ENCODE results near the gene ASXL3. TPM values are rescaled to one million over a fixed set of nuclear protein-coding genes. Genes with fewer than 3 reads are reported as not detected.

ASXL3 gene
- total and polyA plus RNA-seq, 10 of the 15 experiments (the other 5 are each of a cell fraction or from before 2014, with no cell fraction given), result 0.15 TPM; not detected in 9

GRCh38 chr18:33557706-33558105 is 20.3 kb upstream of the ASXL3 start:
- Histone ChIP-seq H3K9me3 (replicated peaks; ENCODE audit: control insufficient read depth, insufficient read depth, low read length) (no peaks in the 10 kb centered on the region; the same call in 2 of the 3 replicates), H2AFZ (ENCODE audit: control insufficient read depth, low read depth, low read length) (no peak overlapping the region), H3K4me1 (ENCODE audit: control insufficient read depth, insufficient read depth, low read length) (no peaks in the 10 kb centered on the region), H3K79me2 (ENCODE audit: control insufficient read depth, insufficient read depth, low read length) (no peaks in the 10 kb centered on the region), H3K4me3 (no peak overlapping the region), H3K27me3 (replicated peaks in 1 of 2; ENCODE audit: control insufficient read depth in 2 of 2, insufficient read depth in 2 of 2, low read length in 1 of 2) (no peaks in the 10 kb centered on the region), H3K4me2 (ENCODE audit: control insufficient read depth, insufficient read depth) (no peak overlapping the region), H3K9ac (ENCODE audit: control insufficient read depth, insufficient read depth, low read length) (no peak overlapping the region), H4K20me1 (ENCODE audit: control insufficient read depth, insufficient read depth) (no peaks in the 10 kb centered on the region), H3K27ac (ENCODE audit: control insufficient read depth, insufficient read depth) (no peak overlapping the region), H3K36me3 (ENCODE audit: control insufficient read depth in 2 of 2, insufficient read depth in 2 of 2, low read length in 1 of 2) (no peaks in the 10 kb centered on the region)
- POLR2A ChIA-PET, result no interaction called here
- DNase-seq (ENCODE audit: low read depth, low spot score), result no peak
- no peak for FAIRE-seq
- BruUV-seq (replicated peaks), result no TSS peak
- TF ChIP-seq SMC3 (IDR thresholded peaks at IDR 0.05; ENCODE audit: borderline replicate concordance, low read length) (no peak), DPF2 (IDR thresholded peaks at IDR 0.05) (no peak), SUPT20H (IDR thresholded peaks at IDR 0.05; ENCODE audit: borderline replicate concordance, control insufficient read depth, low read depth, low read length) (no peak), IKZF2 (IDR thresholded peaks at IDR 0.05) (no peak), CBFB (IDR thresholded peaks at IDR 0.05; ENCODE audit: low read depth) (no peak), RUNX3 (IDR thresholded peaks at IDR 0.05; ENCODE audit: low read length) (no peak), RELB (IDR thresholded peaks at IDR 0.05; ENCODE audit: low read depth) (no peak), PAX5 (IDR thresholded peaks at IDR 0.05; ENCODE audit: borderline replicate concordance, low read depth, low read length) (no peak), BMI1 (IDR thresholded peaks at IDR 0.05; ENCODE audit: borderline replicate concordance) (no peak), JUNB (IDR thresholded peaks at IDR 0.05) (no peak), ZBTB4 (CRISPR knock-in tag; IDR thresholded peaks at IDR 0.05) (no peak), NFYB (IDR thresholded peaks at IDR 0.05; ENCODE audit: insufficient read depth, low read depth, low read length) (no peak), YBX1 (IDR thresholded peaks at IDR 0.05) (no peak), JUND (IDR thresholded peaks at IDR 0.05; ENCODE audit: low read depth, low read length) (no peak), CHD1 (IDR thresholded peaks at IDR 0.05; ENCODE audit: low read depth, low read length) (no peak)
- RAD21 ChIA-PET (ENCODE audit: unreplicated experiment), result interaction anchor here (0.6 kb wide), 1 partner anchor 34 kb away, joined by 3 read pairs; no protein-coding TSS in a partner anchor
- in situ Hi-C loops (cut with MboI) (no loop called here), intact Hi-C loops (cut with micrococcal nuclease; ENCODE audit: unreplicated experiment) (no loop called here)
- no peak for ATAC-seq
- CTCF ChIA-PET, result interaction anchor here (1.0 to 1.7 kb wide), 3 partner anchors 10 to 325 kb away, joined by 3 to 5 read pairs (median 3); no protein-coding TSS in a partner anchor
- WGBS (ENCODE audit: insufficient coverage, insufficient replicate concordance, low lambda C conversion rate, missing lambda C conversion rate), result 33% methylated on average over 3 of the region's 3 CpGs
- SMC1A ChIA-PET (ENCODE audit: uncharacterized antibody, unreplicated experiment), result no interaction called here

Data from GM12878 (cell line).